ENCODE data around the gene PPP1R3F. TPM values are rescaled to one million over a fixed set of nuclear protein-coding genes. Genes with fewer than 3 reads are reported as not detected.
"Not testable (repeated sequence)": the region's sequence is repeated elsewhere in the genome, so short reads cannot be mapped to it uniquely, and the experiment has no call there.

PPP1R3F gene
- total RNA-seq, 1 donor from 2014 or later: 3.4 TPM

GRCh38 chrX:49323735-49324134, 54.1 kb downstream of the PPP1R3F start:
- not testable (repeated sequence) for ATAC-seq

DNA sequence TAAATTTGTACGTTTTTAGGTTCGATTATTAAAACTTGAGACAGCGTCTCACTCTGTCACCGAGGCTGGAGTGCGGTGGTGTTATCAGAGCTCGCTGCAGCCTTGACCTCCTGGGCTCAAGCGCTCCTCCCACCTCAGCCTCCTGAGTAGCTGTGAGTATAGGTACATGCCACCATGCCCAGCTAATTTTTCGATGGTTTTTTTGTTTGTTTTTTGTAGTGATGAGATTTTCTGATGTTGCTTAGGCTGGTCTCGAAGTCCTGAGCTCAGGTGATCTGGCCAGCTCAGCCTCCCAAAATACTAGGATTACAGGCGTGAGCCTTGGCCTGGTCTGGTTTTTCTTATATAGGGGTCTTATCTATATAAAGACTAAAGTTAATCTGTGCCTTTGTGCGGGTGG, 60.8 kb downstream of the PPP1R3F start:
- not testable (repeated sequence) for ATAC-seq

DNA sequence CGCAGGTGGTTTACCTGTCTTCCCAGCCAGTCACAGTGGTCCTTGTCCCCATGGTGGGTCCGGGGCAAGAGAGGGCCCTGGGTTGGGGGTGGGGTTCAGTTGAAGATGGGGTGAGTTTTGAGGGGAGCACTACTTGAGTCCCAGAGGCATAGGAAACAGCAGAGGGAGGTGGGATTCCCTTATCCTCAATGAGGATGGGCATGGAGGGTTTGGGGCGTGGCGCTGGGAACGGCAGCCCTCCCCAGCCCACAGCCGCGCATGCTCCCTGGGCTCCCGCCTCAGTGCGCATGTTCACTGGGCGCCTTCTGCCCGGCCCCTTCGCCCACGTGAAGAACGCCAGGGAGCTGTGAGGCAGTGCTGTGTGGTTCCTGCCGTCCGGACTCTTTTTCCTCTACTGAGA, 61.7 kb downstream of the PPP1R3F start, which contains the start of gene GAGE13:
GAGE13 (plus strand) TSS at position 301 of the 400 bp plus-strand sequence. CDS start 1,156 bp downstream, outside the sequence.
- not testable (repeated sequence) for ATAC-seq

- not testable (repeated sequence) for ATAC-seq
These were observed 62.2 kb downstream of the PPP1R3F start for GRCh38 chrX:49331841-49332240.

Other genes with a start within 250 kb of the PPP1R3F start
- 20.2 TPM for gene TFE3, start 226.4 kb upstream of the PPP1R3F start, total RNA-seq
- gene CCDC120, start 210.8 kb upstream of the PPP1R3F start, total RNA-seq: 27.7 TPM
- 4.8 TPM for gene PRAF2, start 195.8 kb upstream of the PPP1R3F start, total RNA-seq
- gene WDR45, start 189.9 kb upstream of the PPP1R3F start, total RNA-seq: 30.3 TPM
- 11.9 TPM for gene GPKOW, start 146.1 kb upstream of the PPP1R3F start, total RNA-seq
- 4.7 TPM for gene MAGIX, start 107.0 kb upstream of the PPP1R3F start, total RNA-seq
- 359 TPM for gene PLP2, start 97.9 kb upstream of the PPP1R3F start, total RNA-seq
- gene PRICKLE3, start 83.4 kb upstream of the PPP1R3F start, total RNA-seq: 17.5 TPM
- gene SYP, start 69.6 kb upstream of the PPP1R3F start, total RNA-seq: 0.36 TPM
- gene CACNA1F, start 36.5 kb upstream of the PPP1R3F start, total RNA-seq: 0.28 TPM
- 9.4 TPM for gene CCDC22, start 34.3 kb upstream of the PPP1R3F start, total RNA-seq
- 0.76 TPM for gene FOXP3, start 5.1 kb upstream of the PPP1R3F start, total RNA-seq
- not detected for gene GAGE10, start 33.9 kb downstream of the PPP1R3F start, total RNA-seq
- gene GAGE12J, start 52.2 kb downstream of the PPP1R3F start, total RNA-seq: not detected
- not detected for gene GAGE13, start 61.8 kb downstream of the PPP1R3F start, total RNA-seq